HEK293 (cell line): ENCODE measurements around the gene SLC8A1.

Experiments used
- CTCF ChIA-PET: fragments of 350-600 bp; formaldehyde crosslinking; extraction: SDS; loops from one replicate; lab custom pipeline; 2021; ENCODE audit warnings: antibody characterized with exemption; lab: Yijun Ruan, JAX
- POLR2A ChIA-PET: fragments of 300-600 bp; formaldehyde crosslinking; extraction: SDS; loops from one replicate; lab custom pipeline; 2020; ENCODE audit warnings: antibody characterized with exemption, inconsistent platforms; lab: Yijun Ruan, JAX
- H3K27ac ChIP-seq: fragments of 200-500 bp; sonication (Bioruptor generic); 2 replicates; pipeline ENCODE4 v1.5.1; 2014; ENCODE audit warnings: low read depth, low read length, control low read depth, inconsistent platforms; ENCODE audit errors: extremely low read depth
- H3K36me3 ChIP-seq, 2 experiments: fragments of 200-500 bp in 1 of 2; sonication (Bioruptor generic) in 1 of 2; 1 replicate in 1 of 2; 2 replicates in 1 of 2; pipeline ENCODE4 v1.5.1; 2014 to 2017; ENCODE audit warnings: inconsistent platforms in 2 of 2, low read length in 2 of 2; ENCODE audit not compliant: control insufficient read depth in 2 of 2, insufficient read depth in 1 of 2
- H3K4me1 ChIP-seq: fragments of 200-500 bp; sonication (Bioruptor generic); 2 replicates; pipeline ENCODE4 v1.5.1; 2014; ENCODE audit warnings: mild to moderate bottlenecking, low read length, inconsistent platforms; ENCODE audit not compliant: control insufficient read depth, insufficient read depth
- H3K4me3 ChIP-seq: 2 replicates; pipeline ENCODE4 v1.5.1; 2011; ENCODE audit warnings: low read depth, mild to moderate bottlenecking, control low read depth, low read length, moderate library complexity
- H3K9me3 ChIP-seq: fragments of 200-500 bp; sonication (Bioruptor generic); 2 replicates; pipeline ENCODE4 v1.5.1; 2014; ENCODE audit warnings: low read depth, low read length, inconsistent platforms; ENCODE audit not compliant: control insufficient read depth, insufficient read depth
- GLI2 ChIP-seq: fragments of 450-650 bp; formaldehyde crosslinking; IDR thresholded peaks from 2 replicates; pipeline ENCODE4; 2017; ENCODE audit warnings: missing biosample characterization, missing genetic modification characterization, low read depth, borderline replicate concordance
- HOXC10 ChIP-seq: sonication (generic); formaldehyde crosslinking; IDR thresholded peaks from 2 replicates; pipeline ENCODE4 v1.8.1; 2023; ENCODE audit warnings: mild to moderate bottlenecking, missing genetic modification reagents
- MYNN ChIP-seq: fragments of 450-650 bp; formaldehyde crosslinking; IDR thresholded peaks from 2 replicates; pipeline ENCODE4 v1.5.1; 2016; ENCODE audit warnings: missing biosample characterization, missing genetic modification characterization, borderline replicate concordance
- TRIM28 ChIP-seq: IDR thresholded peaks from 2 replicates; pipeline ENCODE4 v1.6.1; 2011; ENCODE audit warnings: low read length, control low read depth, borderline replicate concordance
- ZBTB11 ChIP-seq: fragments of 450-650 bp; formaldehyde crosslinking; conservative IDR thresholded peaks from 2 replicates; pipeline ENCODE4 v1.5.1; 2016; ENCODE audit warnings: low read depth, missing biosample characterization, missing genetic modification characterization
- ZFP3 ChIP-seq: fragments of 450-650 bp; formaldehyde crosslinking; IDR thresholded peaks from 2 replicates; pipeline ENCODE4 v1.5.1; 2016; ENCODE audit warnings: low read depth, missing biosample characterization, missing genetic modification characterization
- ZNF140 ChIP-seq: fragments of 450-650 bp; formaldehyde crosslinking; IDR thresholded peaks from 2 replicates; pipeline ENCODE4 v1.5.1; 2016; ENCODE audit warnings: missing biosample characterization, missing genetic modification characterization
- ZNF18 ChIP-seq: fragments of 450-650 bp; formaldehyde crosslinking; IDR thresholded peaks from 2 replicates; pipeline ENCODE4 v1.5.1; 2016; ENCODE audit warnings: missing biosample characterization, missing genetic modification characterization
- ZNF221 ChIP-seq: fragments of 450-650 bp; formaldehyde crosslinking; IDR thresholded peaks from 2 replicates; pipeline ENCODE4 v1.5.1; 2017; ENCODE audit warnings: missing biosample characterization, missing genetic modification characterization, borderline replicate concordance
- ZNF350 ChIP-seq: fragments of 450-650 bp; formaldehyde crosslinking; IDR thresholded peaks from 2 replicates; pipeline ENCODE4 v1.5.0; 2017; ENCODE audit warnings: missing biosample characterization, mild to moderate bottlenecking, missing genetic modification characterization
- ZNF398 ChIP-seq: fragments of 450-650 bp; formaldehyde crosslinking; IDR thresholded peaks from 2 replicates; pipeline ENCODE4 v1.5.1; 2017; ENCODE audit warnings: missing biosample characterization, missing genetic modification characterization
- ZNF473 ChIP-seq: fragments of 450-650 bp; formaldehyde crosslinking; IDR thresholded peaks from 2 replicates; pipeline ENCODE4 v1.5.1; 2017; ENCODE audit warnings: missing biosample characterization, missing genetic modification characterization
- ZNF501 ChIP-seq: fragments of 450-650 bp; formaldehyde crosslinking; IDR thresholded peaks from 2 replicates; pipeline ENCODE4 v1.5.1; 2016; ENCODE audit warnings: missing biosample characterization, missing genetic modification characterization
- ZNF518A ChIP-seq: fragments of 450-650 bp; formaldehyde crosslinking; conservative IDR thresholded peaks from 2 replicates; pipeline ENCODE4 v1.5.1; 2016; ENCODE audit warnings: low read depth, missing biosample characterization, missing genetic modification characterization
- ZNF521 ChIP-seq: fragments of 450-650 bp; formaldehyde crosslinking; IDR thresholded peaks from 2 replicates; pipeline ENCODE4 v1.5.1; 2017; ENCODE audit warnings: missing biosample characterization, mild to moderate bottlenecking, missing genetic modification characterization
- ZNF530 ChIP-seq: fragments of 450-650 bp; formaldehyde crosslinking; IDR thresholded peaks from 2 replicates; pipeline ENCODE4 v1.5.1; 2016; ENCODE audit warnings: low read depth, missing biosample characterization, missing genetic modification characterization
- ZNF692 ChIP-seq: fragments of 450-650 bp; formaldehyde crosslinking; IDR thresholded peaks from 2 replicates; pipeline ENCODE4 v1.5.1; 2016; ENCODE audit warnings: missing biosample characterization, missing genetic modification characterization
- ZNF701 ChIP-seq: fragments of 450-650 bp; formaldehyde crosslinking; IDR thresholded peaks from 2 replicates; pipeline ENCODE4 v1.5.1; 2016; ENCODE audit warnings: missing biosample characterization, missing genetic modification characterization

Gene SLC8A1

GRCh38 chr2:40403233-40403836, 48.6 kb downstream of the SLC8A1 start:
- TF ChIP-seq ZFP3 (tag by site-specific recombination) (no peak), ZNF350 (tag by site-specific recombination) (no peak), MYNN (tag by site-specific recombination) (no peak), ZNF473 (tag by site-specific recombination) (no peak), ZNF692 (tag by site-specific recombination) (no peak), ZNF521 (tag by site-specific recombination) (no peak), TRIM28 (no peak)
- TF ChIP-seq, all 188 proteins: peak for 0
- no peaks in the 10 kb centered on the region for H3K4me1 ChIP-seq
- ChIA-PET CTCF (interaction anchor here (0.5 kb wide), 1 partner anchor 47 kb away, joined by 4 read pairs; no protein-coding TSS in a partner anchor), POLR2A (no interaction called here)
- no peak overlapping the region for H3K27ac ChIP-seq
- H3K4me3 ChIP-seq: no peak overlapping the region
- no peaks in the 10 kb centered on the region for H3K36me3 ChIP-seq
- H3K9me3 ChIP-seq: no peaks in the 10 kb centered on the region

- Histone ChIP-seq H3K36me3 (no peaks in the 10 kb centered on the region), H3K4me1 (no peaks in the 10 kb centered on the region), H3K27ac (no peak overlapping the region), H3K4me3 (no peak overlapping the region), H3K9me3 (no peaks in the 10 kb centered on the region)
- POLR2A ChIA-PET: interaction anchor here (0.6 kb wide), 1 partner anchor 1244 kb away, joined by 3 read pairs; no protein-coding TSS in a partner anchor
- CTCF ChIA-PET: no interaction called here
- TF ChIP-seq ZNF140 (no peak), ZBTB11 (tag by site-specific recombination) (no peak), HOXC10 (CRISPR knock-in tag) (no peak), ZNF221 (no peak), ZNF398 (no peak), GLI2 (tag by site-specific recombination) (no peak), ZNF501 (tag by site-specific recombination) (no peak), ZNF518A (tag by site-specific recombination) (no peak), ZNF530 (tag by site-specific recombination) (no peak), ZNF701 (tag by site-specific recombination) (no peak), ZNF18 (tag by site-specific recombination) (no peak)
These were observed 50.0 kb downstream of the SLC8A1 start for GRCh38 chr2:40401896-40402295.
